Breast epithelium (tissue), 3 donors: Measurements from ENCODE around the gene DUSP28.

Experiments used
- POLR2A ChIP-seq: fragments of 450-650 bp; IDR thresholded peaks from one replicate; pipeline ENCODE4 v1.6.1; 2016; ENCODE audit warnings: antibody characterized with exemption, mild to moderate bottlenecking, moderate library complexity
- POLR2AphosphoS5 ChIP-seq, 3 donors: sonication (generic); formaldehyde crosslinking; IDR thresholded peaks; one replicate each; pipeline ENCODE4 v1.6.1; 2017; ENCODE audit warnings: antibody characterized with exemption in 3 of 3
- TF ChIP-seq, protein P1 (sequence below), 3 donors: fragments of 450-650 bp; IDR thresholded peaks; one replicate each; pipeline ENCODE4 v1.5.1; 2016 to 2017; ENCODE audit warnings: antibody characterized with exemption in 3 of 3, mild to moderate bottlenecking in 3 of 3, moderate library complexity in 3 of 3

DNA sequence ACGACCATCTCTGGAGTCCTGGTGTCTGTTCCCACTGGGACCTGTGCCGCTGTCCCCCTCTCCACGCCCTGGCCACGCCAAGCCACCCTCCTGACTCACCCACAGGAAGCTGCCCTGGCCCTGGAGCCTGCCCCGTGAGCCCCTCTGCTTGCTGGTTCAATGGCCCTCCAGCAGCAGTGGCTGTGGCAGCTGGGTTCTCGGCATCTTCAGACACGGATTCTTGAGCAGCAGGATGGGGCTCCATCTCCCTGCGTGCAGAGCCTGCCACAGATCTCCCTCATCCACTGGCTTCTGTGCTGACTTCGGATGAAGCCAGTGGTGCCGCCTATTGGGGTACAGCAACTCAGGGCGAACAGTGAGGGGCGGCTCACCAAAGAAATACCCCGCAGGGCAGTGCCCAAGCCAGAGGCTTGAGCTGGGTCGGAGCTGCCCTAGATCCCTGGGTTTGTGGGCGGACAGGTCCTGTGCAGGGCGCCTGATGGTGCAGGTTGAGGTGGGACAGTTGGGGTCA, 40.3 kb downstream of the DUSP28 start:
- TF ChIP-seq, protein P1, sequence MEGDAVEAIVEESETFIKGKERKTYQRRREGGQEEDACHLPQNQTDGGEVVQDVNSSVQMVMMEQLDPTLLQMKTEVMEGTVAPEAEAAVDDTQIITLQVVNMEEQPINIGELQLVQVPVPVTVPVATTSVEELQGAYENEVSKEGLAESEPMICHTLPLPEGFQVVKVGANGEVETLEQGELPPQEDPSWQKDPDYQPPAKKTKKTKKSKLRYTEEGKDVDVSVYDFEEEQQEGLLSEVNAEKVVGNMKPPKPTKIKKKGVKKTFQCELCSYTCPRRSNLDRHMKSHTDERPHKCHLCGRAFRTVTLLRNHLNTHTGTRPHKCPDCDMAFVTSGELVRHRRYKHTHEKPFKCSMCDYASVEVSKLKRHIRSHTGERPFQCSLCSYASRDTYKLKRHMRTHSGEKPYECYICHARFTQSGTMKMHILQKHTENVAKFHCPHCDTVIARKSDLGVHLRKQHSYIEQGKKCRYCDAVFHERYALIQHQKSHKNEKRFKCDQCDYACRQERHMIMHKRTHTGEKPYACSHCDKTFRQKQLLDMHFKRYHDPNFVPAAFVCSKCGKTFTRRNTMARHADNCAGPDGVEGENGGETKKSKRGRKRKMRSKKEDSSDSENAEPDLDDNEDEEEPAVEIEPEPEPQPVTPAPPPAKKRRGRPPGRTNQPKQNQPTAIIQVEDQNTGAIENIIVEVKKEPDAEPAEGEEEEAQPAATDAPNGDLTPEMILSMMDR (IDR thresholded peaks at IDR 0.05) = no peak
- TF ChIP-seq POLR2AphosphoS5 (IDR thresholded peaks at IDR 0.05) (no peak), POLR2A (no peak)
